DND-41 (cell line): ENCODE results near the gene ZNF333.

Experiments used
- ATAC-seq: fragments of 200-7000 bp; cut with Tn5 transposase; 3 replicates; pipeline ENCODE4 v1.9.1; 2021; ENCODE audit warnings: low read depth; ENCODE audit not compliant: insufficient read depth
- DNase-seq: peaks from one replicate; pipeline ENCODE4 v3.0.0-alpha.2; 2020
- H2AFZ ChIP-seq: 2 replicates; pipeline ENCODE4 v1.6.0; 2012; ENCODE audit warnings: low read depth, low read length
- H3K27ac ChIP-seq: 2 replicates; pipeline ENCODE4 v1.5.1; 2012; ENCODE audit warnings: low read length, inconsistent platforms
- H3K27me3 ChIP-seq: fragments of 200-600 bp; sonication (generic); 2 replicates; pipeline ENCODE4 v1.6.0; 2012; ENCODE audit warnings: low read length, mild to moderate bottlenecking, inconsistent platforms; ENCODE audit not compliant: insufficient read depth, poor library complexity
- H3K36me3 ChIP-seq: 2 replicates; pipeline ENCODE4 v1.5.1; 2012; ENCODE audit warnings: low read length, inconsistent platforms; ENCODE audit not compliant: insufficient read depth
- H3K4me1 ChIP-seq: 2 replicates; pipeline ENCODE4 v1.5.1; 2012; ENCODE audit warnings: mild to moderate bottlenecking, low read length; ENCODE audit not compliant: insufficient read depth
- H3K4me2 ChIP-seq: 2 replicates; pipeline ENCODE4 v1.6.0; 2012; ENCODE audit warnings: mild to moderate bottlenecking, moderate library complexity, low read length, inconsistent platforms; ENCODE audit not compliant: insufficient read depth
- H3K4me3 ChIP-seq, 2 experiments: fragments of 200-600 bp in 1 of 2; shearing (Covaris generic) in 1 of 2; 2 replicates each; pipeline ENCODE4 v1.5.1; 2012 to 2016; ENCODE audit warnings: inconsistent platforms in 2 of 2, low read length in 2 of 2, mild to moderate bottlenecking in 2 of 2, low read depth in 1 of 2, moderate library complexity in 1 of 2
- H3K79me2 ChIP-seq: 2 replicates; pipeline ENCODE4 v1.6.0; 2012; ENCODE audit warnings: low read length, inconsistent platforms; ENCODE audit not compliant: insufficient read depth
- H3K9ac ChIP-seq: 2 replicates; pipeline ENCODE4 v1.6.0; 2012; ENCODE audit warnings: low read depth, mild to moderate bottlenecking, inconsistent platforms, low read length, moderate library complexity
- H3K9me3 ChIP-seq: 2 replicates; pipeline ENCODE4 v1.5.1; 2012; ENCODE audit warnings: low read length, moderate library complexity, mild to moderate bottlenecking, inconsistent platforms; ENCODE audit not compliant: insufficient read depth, severe bottlenecking
- H4K20me1 ChIP-seq: 2 replicates; pipeline ENCODE4 v1.6.0; 2012; ENCODE audit warnings: low read length; ENCODE audit not compliant: insufficient read depth
- CTCF ChIP-seq: IDR thresholded peaks from 2 replicates; pipeline ENCODE4 v1.5.1; 2012; ENCODE audit warnings: borderline replicate concordance, low read length, moderate library complexity, mild to moderate bottlenecking; ENCODE audit not compliant: poor library complexity, severe bottlenecking; ENCODE audit errors: extremely low read depth
- EZH2 ChIP-seq: IDR thresholded peaks from 3 replicates; pipeline ENCODE4 v1.6.1; 2012; ENCODE audit warnings: borderline replicate concordance, low read depth, mild to moderate bottlenecking, moderate library complexity, low read length, inconsistent platforms; ENCODE audit not compliant: severe bottlenecking

ZNF333 gene

GRCh38 chr19:14767466-14767971, 77.7 kb downstream of the ZNF333 start:
- ATAC-seq (no peak), DNase-seq (no peak)
- H2AFZ ChIP-seq: no peak overlapping the region
- no peak overlapping the region for H3K27ac ChIP-seq
- H3K4me1 ChIP-seq: peaks cover 21% of the 10 kb centered on the region
- no peak overlapping the region for H3K4me3 ChIP-seq
- no peaks in the 10 kb centered on the region for H3K27me3 ChIP-seq
- H4K20me1 ChIP-seq: no peaks in the 10 kb centered on the region; the same call in 1 of the 2 replicates
- TF ChIP-seq EZH2 (no peak), CTCF (no peak)
- no peaks in the 10 kb centered on the region for H3K9me3 ChIP-seq
- no peak overlapping the region for H3K9ac ChIP-seq
- H3K79me2 ChIP-seq: no peaks in the 10 kb centered on the region
- H3K4me2 ChIP-seq: no peak overlapping the region
- H3K36me3 ChIP-seq: peaks cover 37% of the 10 kb centered on the region

GRCh38 chr19:14768001-14768400, 78.2 kb downstream of the ZNF333 start:
- Histone ChIP-seq H3K79me2 (no peaks in the 10 kb centered on the region), H2AFZ (no peak overlapping the region), H3K9me3 (no peaks in the 10 kb centered on the region), H4K20me1 (no peaks in the 10 kb centered on the region; the same call in 1 of the 2 replicates), H3K27ac (no peak overlapping the region), H3K27me3 (no peaks in the 10 kb centered on the region), H3K4me3 (no peak overlapping the region), H3K4me1 (peaks cover 23% of the 10 kb centered on the region), H3K4me2 (no peak overlapping the region), H3K9ac (no peak overlapping the region), H3K36me3 (peaks cover 38% of the 10 kb centered on the region)
- DNase-seq: no peak
- TF ChIP-seq CTCF: no peak
- TF ChIP-seq EZH2: no peak
- ATAC-seq: no peak

DNA sequence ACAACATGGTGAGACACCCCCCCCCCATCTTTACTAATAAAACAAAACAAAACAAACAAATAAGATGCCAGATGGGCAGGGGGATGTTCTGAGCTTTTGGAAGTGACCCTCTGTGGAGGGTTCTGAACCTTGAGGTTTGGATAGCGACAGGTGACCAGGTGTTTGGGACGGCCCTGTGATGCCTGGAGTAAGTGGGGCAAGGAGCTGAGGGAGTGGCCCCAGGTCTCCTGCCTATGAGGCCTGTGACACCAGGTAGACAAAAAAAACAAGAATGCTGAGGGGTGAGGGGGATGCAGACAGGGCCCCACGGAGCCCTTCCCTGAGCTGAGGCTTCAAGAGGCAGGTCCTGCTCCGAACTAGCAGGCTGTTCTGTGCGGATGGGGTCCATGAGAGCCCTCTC, 79.4 kb downstream of the ZNF333 start:
- H3K4me3 ChIP-seq: no peak overlapping the region
- no peaks in the 10 kb centered on the region for H3K9me3 ChIP-seq
- H3K4me2 ChIP-seq: no peak overlapping the region
- no peak overlapping the region for H3K27ac ChIP-seq
- H3K27me3 ChIP-seq: no peaks in the 10 kb centered on the region
- no peak for DNase-seq
- H2AFZ ChIP-seq: no peak overlapping the region
- peaks cover 38% of the 10 kb centered on the region for H3K36me3 ChIP-seq
- no peaks in the 10 kb centered on the region for H3K79me2 ChIP-seq
- H3K9ac ChIP-seq: no peak overlapping the region
- no peaks in the 10 kb centered on the region; the same call in 1 of the 2 replicates for H4K20me1 ChIP-seq
- no peak for ATAC-seq
- peaks cover 23% of the 10 kb centered on the region for H3K4me1 ChIP-seq
- no peak for TF ChIP-seq CTCF
- no peak for TF ChIP-seq EZH2
